Common myeloid progenitor, CD34-positive (primary cell): ENCODE data around the gene F13A1.

Source experiments
- CTCF ChIA-PET: fragments of 350-600 bp; sonication (Branson Sonifier 250); formaldehyde crosslinking; loops from one replicate; lab custom pipeline; 2021; ENCODE audit warnings: antibody characterized with exemption; lab: Charles Lee
- POLR2A ChIA-PET: fragments of 350-600 bp; sonication (Branson Sonifier 250); formaldehyde crosslinking; loops from one replicate; lab custom pipeline; 2021; ENCODE audit warnings: antibody characterized with exemption; lab: Charles Lee
- DNase-seq, 3 donors: peaks; one replicate each; pipeline versions ENCODE4 v3.0.0 to v3.0.0-alpha.2; 2013
- H3K27ac ChIP-seq, 2 experiments: 1 replicate in 1 of 2; 2 replicates in 1 of 2; pipeline ENCODE4 v1.7.0; 2013; ENCODE audit warnings: inconsistent platforms in 2 of 2, low read length in 2 of 2, mild to moderate bottlenecking in 2 of 2, low read depth in 1 of 2, moderate library complexity in 1 of 2; ENCODE audit not compliant: severe bottlenecking in 2 of 2, insufficient read depth in 1 of 2, poor library complexity in 1 of 2
- H3K27me3 ChIP-seq, 5 experiments: replicated peaks in 2 of 5; 1 replicate in 3 of 5; 2 replicates in 2 of 5; pipeline versions ENCODE4 v1.6.1 to v1.7.0; 2013; ENCODE audit warnings: low read length in 4 of 5, mild to moderate bottlenecking in 2 of 5, moderate library complexity in 2 of 5, inconsistent platforms in 1 of 5; ENCODE audit not compliant: insufficient read depth in 5 of 5, control insufficient read depth in 4 of 5
- H3K36me3 ChIP-seq, 4 experiments: 1 replicate in 2 of 4; 2 replicates in 2 of 4; pipeline versions ENCODE4 v1.6.1 to v1.7.0; 2013; ENCODE audit warnings: low read length in 3 of 4, control low read depth in 1 of 4, mild to moderate bottlenecking in 1 of 4; ENCODE audit not compliant: control insufficient read depth in 4 of 4, insufficient read depth in 4 of 4
- H3K4me1 ChIP-seq, 4 experiments: 1 replicate in 3 of 4; 2 replicates in 1 of 4; pipeline versions ENCODE4 v1.6.1 to v1.7.1; 2013; ENCODE audit warnings: low read length in 3 of 4, mild to moderate bottlenecking in 3 of 4, control low read depth in 1 of 4, inconsistent platforms in 1 of 4, moderate library complexity in 1 of 4; ENCODE audit not compliant: control insufficient read depth in 4 of 4, insufficient read depth in 4 of 4; ENCODE audit errors: control extremely low read depth in 1 of 4
- H3K4me3 ChIP-seq, 7 experiments: 1 replicate in 4 of 7; 2 replicates in 3 of 7; pipeline versions ENCODE4 v1.5.1 to v1.7.0; 2013; ENCODE audit warnings: mild to moderate bottlenecking in 7 of 7, low read length in 6 of 7, moderate library complexity in 6 of 7, inconsistent platforms in 2 of 7, low read depth in 2 of 7, control low read depth in 1 of 7; ENCODE audit not compliant: insufficient read depth in 4 of 7, control insufficient read depth in 1 of 7; ENCODE audit errors: extremely low read depth in 1 of 7
- H3K9me3 ChIP-seq, 5 experiments: 1 replicate in 4 of 5; 2 replicates in 1 of 5; pipeline versions ENCODE4 v1.6.1 to v1.7.1; 2013; ENCODE audit warnings: low read length in 4 of 5, mild to moderate bottlenecking in 2 of 5, inconsistent platforms in 1 of 5, low read depth in 1 of 5, moderate library complexity in 1 of 5; ENCODE audit not compliant: control insufficient read depth in 4 of 5, insufficient read depth in 2 of 5; ENCODE audit errors: control extremely low read depth in 1 of 5
- WGBS: methylation state at CpG from one replicate; pipeline ENCODE4 v1.1.5; 2013; ENCODE audit not compliant: insufficient coverage; 5-methylcytosine and 5-hydroxymethylcytosine counted together

F13A1 gene

DNA sequence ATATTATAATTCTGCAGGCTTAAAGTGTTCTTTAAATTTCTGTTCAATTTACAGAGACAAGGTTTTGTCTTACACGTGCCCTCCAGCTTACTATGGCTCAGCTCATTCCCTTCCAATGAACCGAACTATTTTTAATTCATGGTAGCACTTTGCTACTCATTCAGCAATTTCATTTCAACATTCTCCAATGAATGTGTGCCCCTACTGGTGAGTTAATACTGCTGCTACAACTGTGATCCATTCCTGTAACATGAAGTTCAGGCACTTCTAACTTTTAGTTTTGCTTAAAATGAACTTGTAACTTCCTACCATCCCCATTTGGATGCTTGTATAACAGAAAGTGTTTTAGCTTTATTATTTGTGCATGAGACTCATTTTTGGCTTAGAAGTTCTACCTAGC lies 99.7 kb downstream of the F13A1 start:
- peak in 2 of 3 donors; percentile 14 to 44 for DNase-seq
- no peak overlapping the region for H3K4me3 ChIP-seq
- no peaks in the 10 kb centered on the region for H3K4me1 ChIP-seq
- ChIA-PET CTCF (interaction anchor here (1.0 to 1.5 kb wide), 4 partner anchors 10 to 272 kb away, joined by 3 read pairs; no protein-coding TSS in a partner anchor), POLR2A (no interaction called here)
- H3K36me3 ChIP-seq: no peaks in the 10 kb centered on the region
- H3K9me3 ChIP-seq: no peaks in the 10 kb centered on the region
- peaks cover 0 to 4% (median 2%) of the 10 kb centered on the region in 5 experiments for H3K27me3 ChIP-seq
- WGBS: 100% methylated on average over 1 of the region's 2 CpGs
- H3K27ac ChIP-seq: no peak overlapping the region

GRCh38 chr6:6219716-6220115 lies 100.7 kb downstream of the F13A1 start:
- DNase-seq: no peak
- ChIA-PET POLR2A (no interaction called here), CTCF (interaction anchor here (1.3 to 1.5 kb wide), 2 partner anchors 9 to 16 kb away, joined by 3 read pairs; no protein-coding TSS in a partner anchor)
- Histone ChIP-seq H3K4me1 (no peaks in the 10 kb centered on the region), H3K9me3 (no peaks in the 10 kb centered on the region), H3K27me3 (peaks cover 0 to 4% (median 2%) of the 10 kb centered on the region in 5 experiments), H3K36me3 (no peaks in the 10 kb centered on the region), H3K27ac (no peak overlapping the region), H3K4me3 (no peak overlapping the region)
- 88% methylated on average over 3 of the region's 3 CpGs for WGBS

DNA sequence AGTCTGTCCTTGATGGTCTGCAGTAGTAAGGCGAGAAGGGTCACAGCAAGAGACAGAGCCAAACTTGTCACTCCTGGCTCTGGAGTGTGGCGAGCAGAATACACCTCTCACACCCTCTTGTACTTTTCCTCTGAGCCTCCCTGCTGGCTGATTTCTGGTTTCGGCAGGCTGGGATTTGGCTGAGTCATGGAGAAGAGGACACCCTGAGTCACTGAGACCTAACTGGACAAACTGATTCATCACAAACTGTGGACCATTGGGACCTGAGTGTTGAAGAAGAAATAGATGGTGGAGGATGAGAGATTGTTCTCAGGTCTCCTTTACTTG lies 101.7 kb downstream of the F13A1 start:
- Histone ChIP-seq H3K36me3 (no peaks in the 10 kb centered on the region), H3K4me3 (no peak overlapping the region), H3K27me3 (peaks cover 0 to 4% (median 0%) of the 10 kb centered on the region in 5 experiments), H3K27ac (no peak overlapping the region), H3K9me3 (no peaks in the 10 kb centered on the region), H3K4me1 (no peaks in the 10 kb centered on the region)
- no peak for DNase-seq
- ChIA-PET POLR2A (no interaction called here), CTCF (no interaction called here)
- WGBS: no CpG with 5 or more reads among the region's 3 CpGs

DNA sequence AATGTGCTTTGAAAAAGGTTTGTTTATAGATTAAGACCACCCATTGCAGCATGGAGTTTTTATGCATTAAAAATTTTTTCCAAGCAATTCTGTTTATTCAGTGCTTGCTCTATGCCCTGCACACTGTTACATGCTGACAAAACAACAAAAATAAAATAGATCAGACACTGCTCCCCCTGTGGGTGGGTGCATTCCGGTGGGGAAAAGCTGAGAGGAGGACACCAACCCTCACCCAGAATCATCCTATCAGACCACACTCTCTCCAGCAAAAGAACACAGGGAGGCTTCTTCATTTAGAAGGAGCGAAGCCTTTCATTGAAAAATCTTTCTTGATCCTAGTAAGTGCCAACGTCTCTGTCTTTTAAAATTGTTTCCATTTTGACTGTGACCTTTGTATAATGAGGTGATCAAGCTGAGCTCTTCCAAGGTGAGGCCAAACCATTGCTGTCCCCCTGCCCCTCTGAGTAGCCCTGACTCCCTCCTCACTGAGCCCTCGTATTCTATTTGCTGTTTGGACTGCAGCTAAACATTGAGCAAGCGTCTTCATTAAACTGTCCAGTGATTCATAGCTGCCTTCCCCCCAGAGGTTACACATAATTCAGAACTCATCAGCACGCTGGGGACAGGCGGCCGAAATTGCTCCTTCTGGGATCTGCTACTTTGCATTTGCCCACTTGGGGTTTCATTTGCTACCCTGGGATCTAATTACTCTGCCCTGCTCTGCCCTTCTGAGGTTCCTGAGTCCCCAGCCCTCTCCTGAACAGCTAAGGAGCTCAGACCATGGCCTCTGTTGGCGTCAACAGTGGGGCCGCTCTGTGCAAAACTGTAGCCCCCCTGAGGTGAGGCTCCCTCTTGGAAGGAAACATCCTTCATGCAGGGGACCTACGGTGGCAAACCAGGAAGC lies 102.4 kb downstream of the F13A1 start:
- POLR2A ChIA-PET: no interaction called here
- Histone ChIP-seq H3K9me3 (no peaks in the 10 kb centered on the region), H3K27me3 (peaks cover 0 to 1% (median 0%) of the 10 kb centered on the region in 5 experiments), H3K36me3 (no peaks in the 10 kb centered on the region), H3K27ac (no peak overlapping the region), H3K4me3 (no peak overlapping the region), H3K4me1 (no peaks in the 10 kb centered on the region)
- no peak for DNase-seq
- CTCF ChIA-PET: interaction anchor here (0.9 kb wide), 1 partner anchor 286 kb away, joined by 3 read pairs; no protein-coding TSS in a partner anchor
- 85% methylated on average over 10 of the region's 11 CpGs for WGBS

DNA sequence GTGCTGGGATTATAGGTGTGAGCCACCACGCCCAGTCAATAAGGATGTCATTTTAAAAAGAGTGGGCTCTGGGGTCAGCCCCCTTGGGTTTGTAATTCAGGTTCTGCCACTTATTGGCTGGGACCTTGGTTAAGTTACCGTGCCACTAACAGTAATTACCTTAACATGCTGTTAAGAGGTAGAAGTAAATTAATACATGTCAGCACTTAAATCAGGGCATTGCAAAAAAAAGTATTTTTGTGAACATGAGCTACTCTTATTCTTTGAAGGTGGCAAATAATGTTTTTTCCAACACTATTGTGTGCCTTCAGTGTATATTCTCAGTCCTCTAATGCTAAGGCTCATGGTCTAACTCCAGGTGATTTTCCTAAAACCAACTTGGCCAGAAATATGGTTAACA lies 109.5 kb downstream of the F13A1 start:
- peaks cover 0 to 6% (median 0%) of the 10 kb centered on the region in 5 experiments for H3K9me3 ChIP-seq
- no CpG with 5 or more reads among the region's 2 CpGs for WGBS
- H3K27ac ChIP-seq: no peak overlapping the region
- no peak overlapping the region for H3K4me3 ChIP-seq
- ChIA-PET POLR2A (no interaction called here), CTCF (interaction anchor here (1.1 kb wide), 1 partner anchor 9 kb away, joined by 3 read pairs; no protein-coding TSS in a partner anchor)
- no peaks in the 10 kb centered on the region for H3K36me3 ChIP-seq
- H3K27me3 ChIP-seq: no peaks in the 10 kb centered on the region
- DNase-seq: no peak
- no peaks in the 10 kb centered on the region for H3K4me1 ChIP-seq

DNA sequence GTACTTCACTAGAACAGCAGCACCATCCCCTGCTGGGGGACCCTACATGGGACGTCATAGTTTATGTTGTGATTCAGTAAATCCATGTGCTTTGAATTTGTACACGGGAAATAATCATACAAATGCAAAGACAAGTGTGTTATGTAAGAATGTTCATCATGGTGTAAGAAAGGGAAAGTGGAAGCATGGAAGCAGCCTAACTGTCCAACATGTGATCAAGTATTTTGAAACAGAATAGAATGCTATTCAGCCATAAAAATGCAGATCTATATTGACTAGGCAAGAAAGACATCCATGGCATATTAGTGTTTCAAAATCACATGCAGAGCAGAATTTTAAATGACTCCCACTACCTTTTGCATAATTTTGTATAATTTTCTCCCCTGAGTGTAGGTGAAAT lies 117.6 kb downstream of the F13A1 start:
- CTCF ChIA-PET: no interaction called here

GRCh38 chr6:6201200-6201599 lies 119.3 kb downstream of the F13A1 start:
- Histone ChIP-seq H3K4me1 (no peaks in the 10 kb centered on the region), H3K9me3 (no peaks in the 10 kb centered on the region), H3K27ac (no peak overlapping the region), H3K36me3 (no peaks in the 10 kb centered on the region), H3K4me3 (no peak overlapping the region), H3K27me3 (no peaks in the 10 kb centered on the region)
- CTCF ChIA-PET: no interaction called here
- WGBS: 88% methylated on average over 2 of the region's 4 CpGs
- DNase-seq: no peak
- POLR2A ChIA-PET: no interaction called here

More for the DNA sequence above, 117.6 kb downstream of the F13A1 start:
- Histone ChIP-seq H3K36me3 (no peaks in the 10 kb centered on the region), H3K4me3 (no peak overlapping the region), H3K9me3 (peaks cover 0 to 4% (median 0%) of the 10 kb centered on the region in 5 experiments), H3K27me3 (no peaks in the 10 kb centered on the region), H3K27ac (no peak overlapping the region), H3K4me1 (no peaks in the 10 kb centered on the region)
- 100% methylated on average over 2 of the region's 2 CpGs for WGBS
- POLR2A ChIA-PET: no interaction called here
- no peak for DNase-seq
